HG02938 (cell line): ENCODE measurements around the gene TMCO4.

ENCODE experiments used
- ATAC-seq: cut with Tn5 transposase; IDR thresholded peaks from one replicate; pipeline ENCODE4 v1.9.1; 2021; ENCODE audit warnings: mild to moderate bottlenecking, moderate library complexity; ENCODE audit not compliant: unreplicated experiment

The TMCO4 gene

GRCh38 chr1:19776933-19777332 lies 22.8 kb downstream of the TMCO4 start:
- ATAC-seq: no peak

- ATAC-seq: no peak
Measured at GRCh38 chr1:19776287-19776686, 23.4 kb downstream of the TMCO4 start.

- no peak for ATAC-seq
Measured at GRCh38 chr1:19775831-19776230, 23.9 kb downstream of the TMCO4 start.

GRCh38 chr1:19775317-19775716 lies 24.4 kb downstream of the TMCO4 start:
- ATAC-seq: no peak

GRCh38 chr1:19774180-19774785 lies 25.4 kb downstream of the TMCO4 start:
- ATAC-seq: no peak

- ATAC-seq: no peak
Measured at GRCh38 chr1:19773485-19773884, 26.2 kb downstream of the TMCO4 start.

GRCh38 chr1:19772053-19772452 lies 27.7 kb downstream of the TMCO4 start:
- no peak for ATAC-seq

DNA sequence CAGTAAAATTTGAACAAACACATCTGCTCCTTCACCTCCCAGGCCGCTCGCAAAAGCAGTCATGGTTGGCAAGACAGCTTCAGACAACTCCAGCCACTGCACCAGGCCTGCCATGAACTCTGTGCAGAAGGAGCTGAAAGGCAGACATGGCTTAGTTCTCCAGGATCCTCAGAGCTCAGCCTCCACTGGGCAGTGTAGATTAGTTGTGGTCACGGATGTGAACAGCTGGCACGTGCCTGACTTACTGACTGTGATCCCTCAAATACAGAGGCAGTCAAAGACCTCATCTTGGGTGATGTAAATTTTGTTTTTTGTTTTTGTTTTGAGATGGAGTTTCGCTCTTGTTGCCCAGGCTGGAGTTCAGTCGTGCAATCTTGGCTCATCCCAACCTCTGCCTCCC lies 28.4 kb downstream of the TMCO4 start:
- no peak for ATAC-seq

GRCh38 chr1:19770436-19771190 lies 29.1 kb downstream of the TMCO4 start:
- ATAC-seq: no peak

GRCh38 chr1:19769211-19769932 lies 30.3 kb downstream of the TMCO4 start:
- ATAC-seq: no peak

DNA sequence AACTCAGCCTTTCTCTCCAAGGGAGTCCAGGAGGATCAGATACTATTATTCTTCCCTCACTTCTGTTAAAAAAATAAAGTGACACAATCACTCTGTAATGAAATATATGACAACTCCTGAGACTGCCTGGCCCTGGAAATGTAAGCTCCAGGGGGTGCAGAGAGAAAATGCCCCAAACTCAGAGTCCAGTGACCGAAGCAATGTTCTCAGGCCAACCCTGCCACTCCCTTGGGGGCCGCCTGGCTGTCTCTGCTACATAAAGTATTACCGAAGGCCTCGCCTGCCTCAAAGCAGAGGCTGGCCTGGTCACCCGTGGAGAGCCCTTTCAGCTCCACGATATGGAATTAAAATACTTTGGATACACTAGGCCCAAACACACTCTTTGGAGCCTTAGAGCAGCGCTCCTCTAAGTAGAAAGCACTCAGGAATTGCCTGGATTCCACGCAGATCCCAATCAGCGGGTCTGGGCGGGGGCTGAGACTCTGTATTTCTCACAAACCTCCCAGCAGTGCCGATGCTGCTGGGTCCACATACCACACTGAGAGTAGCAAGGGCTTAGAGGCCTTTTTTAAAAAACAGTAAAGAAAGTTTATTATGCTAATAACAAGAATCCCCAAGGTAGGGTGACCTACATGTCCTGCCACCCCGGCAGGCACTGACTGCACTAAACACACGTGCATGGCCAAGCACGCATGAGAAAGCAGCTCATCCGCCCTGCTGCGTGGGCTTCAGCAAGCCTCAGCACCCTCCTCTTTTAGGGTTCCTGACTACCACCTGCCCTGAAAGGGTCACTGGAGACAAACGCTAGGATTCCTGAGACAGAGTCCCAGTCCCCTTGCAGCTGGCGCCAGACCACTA lies 31.1 kb downstream of the TMCO4 start:
- ATAC-seq: no peak

- no peak for ATAC-seq
Measured at GRCh38 chr1:19765623-19766022, 34.1 kb downstream of the TMCO4 start.

GRCh38 chr1:19764848-19765247 lies 34.9 kb downstream of the TMCO4 start:
- no peak for ATAC-seq

DNA sequence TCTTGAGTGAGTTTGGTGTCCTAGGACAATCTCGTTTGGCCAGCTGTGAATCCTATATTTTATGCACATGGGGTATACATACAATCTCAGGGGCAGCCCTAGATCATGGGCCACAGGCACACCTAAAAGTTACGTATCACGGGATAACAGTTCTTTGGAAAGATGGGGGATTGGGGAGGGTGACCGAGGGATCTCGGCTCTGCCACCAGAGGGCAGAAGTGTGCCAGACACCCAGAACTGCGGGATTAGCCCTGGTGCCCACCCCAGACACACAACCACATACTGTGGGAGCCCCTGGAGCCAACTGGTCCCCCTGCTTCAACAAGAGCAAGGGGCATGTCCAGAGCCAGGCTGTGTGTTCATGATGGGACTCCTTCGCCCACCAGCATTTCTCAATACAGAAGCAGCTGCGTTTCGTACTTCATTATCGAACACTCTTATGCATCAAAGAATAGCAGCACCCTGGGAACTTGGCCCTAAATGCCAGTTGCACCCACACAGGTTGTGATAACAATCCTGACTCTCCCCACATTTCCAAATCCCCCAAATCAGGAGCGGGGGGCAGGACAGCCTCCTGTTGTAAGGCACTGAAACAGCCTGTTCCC lies 37.4 kb downstream of the TMCO4 start:
- no peak for ATAC-seq

DNA sequence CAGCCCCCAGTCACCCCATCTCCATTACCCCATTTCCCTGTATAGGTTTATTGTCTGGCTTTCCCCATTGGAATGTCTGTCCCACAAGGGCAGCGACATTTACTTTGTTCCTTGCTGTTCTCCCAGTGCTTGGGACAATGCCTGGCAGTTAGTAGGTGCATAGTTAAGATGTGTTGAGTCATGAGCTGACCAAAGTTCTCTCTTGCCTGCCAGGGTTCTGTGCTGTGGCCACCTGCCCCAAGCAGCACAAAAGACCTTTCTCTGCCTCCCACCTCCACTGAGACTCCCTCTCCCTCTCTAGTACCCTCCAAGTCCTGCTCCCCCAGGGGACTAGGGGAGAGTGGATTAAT lies 40.0 kb downstream of the TMCO4 start:
- ATAC-seq: no peak

GRCh38 chr1:19758227-19758830 lies 41.4 kb downstream of the TMCO4 start:
- no peak for ATAC-seq

DNA sequence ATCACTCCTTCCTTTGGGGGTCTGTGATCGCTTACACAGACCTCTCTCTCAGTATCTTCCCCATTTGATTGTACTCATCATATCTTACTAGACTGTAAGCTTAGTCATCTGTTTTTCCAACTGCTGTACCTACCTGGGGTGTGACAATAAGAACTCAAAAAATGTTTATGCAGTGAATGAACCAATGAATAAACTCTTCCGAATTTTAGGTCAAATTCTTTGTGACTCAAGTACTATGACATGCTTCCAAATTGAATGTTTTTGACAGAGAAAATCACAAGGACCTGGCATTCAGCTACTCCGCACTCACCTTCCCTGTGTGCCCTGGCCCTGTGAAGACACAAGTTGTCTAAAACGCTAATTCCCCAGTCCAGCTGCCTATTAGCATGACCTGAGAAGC lies 42.1 kb downstream of the TMCO4 start:
- no peak for ATAC-seq

- no peak for ATAC-seq
Measured at GRCh38 chr1:19756480-19756879, 43.2 kb downstream of the TMCO4 start.

DNA sequence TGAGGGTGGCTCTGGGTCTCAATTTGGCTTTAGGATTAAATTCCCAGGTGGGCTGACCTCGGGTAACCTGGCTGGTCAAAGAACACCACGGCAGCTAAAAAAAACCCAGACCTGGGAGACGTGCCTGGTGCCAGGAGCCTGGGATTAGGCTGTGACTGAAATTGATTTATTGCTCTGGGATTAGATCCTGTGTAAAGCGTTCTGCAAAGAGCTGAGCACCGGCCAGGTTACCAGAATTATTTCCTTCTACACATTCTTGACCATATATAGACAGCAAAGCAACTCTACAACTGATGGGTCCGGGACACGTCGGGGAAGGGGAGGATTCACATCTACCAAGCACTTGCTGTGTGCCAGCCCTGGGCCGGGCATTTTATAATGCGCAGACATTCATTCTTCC lies 45.2 kb downstream of the TMCO4 start:
- ATAC-seq: no peak

DNA sequence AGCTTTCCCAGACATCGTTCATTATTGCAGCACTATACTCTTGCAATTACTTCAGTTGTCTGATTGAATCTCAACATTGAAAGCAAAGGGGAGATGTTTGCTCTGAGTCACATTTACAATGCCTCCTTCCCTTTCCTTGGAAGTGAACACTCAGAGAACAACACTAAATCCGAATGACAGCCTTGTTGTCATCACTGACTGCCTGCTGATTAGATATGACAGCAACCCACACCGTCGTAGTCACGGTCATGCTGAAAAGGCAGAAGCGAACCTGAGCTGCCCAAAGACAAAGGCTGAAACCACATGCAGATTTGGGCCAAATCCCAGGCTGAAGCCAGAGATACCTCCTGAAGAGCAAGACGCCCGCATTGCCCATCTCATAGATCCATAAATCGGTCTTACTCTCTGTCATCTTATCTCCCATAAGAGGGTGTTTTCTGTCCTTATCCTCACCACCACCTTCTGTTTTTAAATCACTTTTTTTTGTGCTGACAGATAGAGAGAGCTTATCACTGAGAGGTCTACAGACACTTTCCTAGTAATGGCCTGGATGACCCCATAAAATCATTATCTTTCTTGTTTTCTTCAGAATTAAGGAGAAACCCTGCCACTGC lies 47.5 kb downstream of the TMCO4 start:
- no peak for ATAC-seq
